ENCODE data around the gene HMG20B. TPM values are rescaled to one million over a fixed set of nuclear protein-coding genes. Genes with fewer than 3 reads are reported as not detected.

The HMG20B gene
- polyA plus RNA-seq, 1 donor from 2014 or later, result 22.6 TPM

DNA sequence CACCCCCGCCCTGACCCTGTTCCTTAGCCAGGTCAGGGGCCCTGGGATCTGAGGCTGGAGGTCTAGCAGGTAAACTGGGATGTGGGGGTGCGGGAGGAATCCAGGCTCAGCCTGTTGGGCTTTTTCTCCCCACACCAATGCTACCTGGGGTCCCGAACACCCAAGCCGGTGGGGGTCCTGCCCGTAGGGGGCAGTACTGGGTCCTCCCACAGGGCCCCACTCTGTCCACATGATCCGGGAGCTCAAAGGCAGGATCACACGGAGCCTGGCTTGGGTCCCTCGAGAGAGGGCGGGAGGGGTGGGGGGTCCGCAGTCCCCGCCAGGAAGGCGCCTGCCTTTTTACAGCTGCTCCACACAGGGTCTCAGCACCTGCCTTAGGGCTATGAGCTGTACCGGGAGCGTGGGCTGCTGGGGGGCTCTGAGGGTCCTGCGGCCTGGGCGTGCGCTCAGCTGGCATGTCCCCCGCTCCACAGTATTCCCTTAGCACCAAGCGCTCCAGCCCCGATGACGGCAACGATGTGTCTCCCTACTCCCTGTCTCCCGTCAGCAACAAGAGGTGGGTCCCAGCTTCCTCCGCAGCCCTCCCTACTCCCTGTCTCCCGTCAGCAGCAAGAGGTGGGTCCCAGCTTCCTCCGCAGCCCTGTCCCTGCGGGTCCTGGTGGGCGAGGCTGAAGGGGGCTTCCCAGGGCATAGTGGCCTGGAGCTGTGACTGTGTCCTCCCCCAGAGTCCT lies 46.1 kb upstream of the HMG20B start:
- Histone ChIP-seq H3K9ac (ENCODE audit: low read length) (no peak overlapping the region), H3K36me3 (ENCODE audit: insufficient read depth, low read length) (peaks cover 4% of the 10 kb centered on the region), H4K20me1 (ENCODE audit: insufficient read depth) (no peaks in the 10 kb centered on the region), H3F3A (ENCODE audit: insufficient read depth, low read length, poor library complexity, severe bottlenecking) (no peaks in the 10 kb centered on the region), H3K79me2 (replicated peaks; ENCODE audit: insufficient read depth, low read length) (no peaks in the 10 kb centered on the region), H3K4me3 (ENCODE audit: low read length) (no peak overlapping the region), H3K27me3 (ENCODE audit: insufficient read depth, low read depth, low read length) (no peaks in the 10 kb centered on the region), H2AFZ (ENCODE audit: low read depth, low read length) (no peak overlapping the region), H3K9me3 (ENCODE audit: low read length) (no peaks in the 10 kb centered on the region), H3K4me2 (ENCODE audit: low read length) (no peak overlapping the region), H3K27ac (ENCODE audit: low read length) (no peak overlapping the region), H3K9me2 (ENCODE audit: insufficient read depth, low read length) (no peaks in the 10 kb centered on the region)
- no peak for TF ChIP-seq POLR2AphosphoS5 (IDR thresholded peaks at IDR 0.05)
- TF ChIP-seq, protein P1, sequence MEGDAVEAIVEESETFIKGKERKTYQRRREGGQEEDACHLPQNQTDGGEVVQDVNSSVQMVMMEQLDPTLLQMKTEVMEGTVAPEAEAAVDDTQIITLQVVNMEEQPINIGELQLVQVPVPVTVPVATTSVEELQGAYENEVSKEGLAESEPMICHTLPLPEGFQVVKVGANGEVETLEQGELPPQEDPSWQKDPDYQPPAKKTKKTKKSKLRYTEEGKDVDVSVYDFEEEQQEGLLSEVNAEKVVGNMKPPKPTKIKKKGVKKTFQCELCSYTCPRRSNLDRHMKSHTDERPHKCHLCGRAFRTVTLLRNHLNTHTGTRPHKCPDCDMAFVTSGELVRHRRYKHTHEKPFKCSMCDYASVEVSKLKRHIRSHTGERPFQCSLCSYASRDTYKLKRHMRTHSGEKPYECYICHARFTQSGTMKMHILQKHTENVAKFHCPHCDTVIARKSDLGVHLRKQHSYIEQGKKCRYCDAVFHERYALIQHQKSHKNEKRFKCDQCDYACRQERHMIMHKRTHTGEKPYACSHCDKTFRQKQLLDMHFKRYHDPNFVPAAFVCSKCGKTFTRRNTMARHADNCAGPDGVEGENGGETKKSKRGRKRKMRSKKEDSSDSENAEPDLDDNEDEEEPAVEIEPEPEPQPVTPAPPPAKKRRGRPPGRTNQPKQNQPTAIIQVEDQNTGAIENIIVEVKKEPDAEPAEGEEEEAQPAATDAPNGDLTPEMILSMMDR (IDR thresholded peaks at IDR 0.05; ENCODE audit: poor library complexity, severe bottlenecking), result no peak
- no peak for TF ChIP-seq MXI1 (conservative IDR thresholded peaks at IDR 0.05; ENCODE audit: poor library complexity, severe bottlenecking)
- no peak for TF ChIP-seq SMC3 (conservative IDR thresholded peaks at IDR 0.05; ENCODE audit: poor library complexity)
- no peak for TF ChIP-seq EZH2 (IDR thresholded peaks at IDR 0.05; ENCODE audit: borderline replicate concordance, insufficient read depth, low read length, poor library complexity, severe bottlenecking)
- TF ChIP-seq TAF1 (IDR thresholded peaks at IDR 0.05; ENCODE audit: low read depth), result no peak
- TF ChIP-seq RAD21 (conservative IDR thresholded peaks at IDR 0.05), result no peak
- no peak for TF ChIP-seq REST (IDR thresholded peaks at IDR 0.05; ENCODE audit: borderline replicate concordance)
- TF ChIP-seq EP300 (conservative IDR thresholded peaks at IDR 0.05; ENCODE audit: poor library complexity, severe bottlenecking), result no peak

- no peak overlapping the region for H2AFZ ChIP-seq (ENCODE audit: low read depth, low read length)
- H3K27me3 ChIP-seq (ENCODE audit: insufficient read depth, low read depth, low read length), result no peaks in the 10 kb centered on the region
- no peak overlapping the region for H3K9ac ChIP-seq (ENCODE audit: low read length)
- no peaks in the 10 kb centered on the region for H3F3A ChIP-seq (ENCODE audit: insufficient read depth, low read length, poor library complexity, severe bottlenecking)
- no peaks in the 10 kb centered on the region for H3K9me2 ChIP-seq (ENCODE audit: insufficient read depth, low read length)
- H3K36me3 ChIP-seq (ENCODE audit: insufficient read depth, low read length), result peaks cover 4% of the 10 kb centered on the region
- no peaks in the 10 kb centered on the region for H3K9me3 ChIP-seq (ENCODE audit: low read length)
- H3K4me3 ChIP-seq (ENCODE audit: low read length), result no peak overlapping the region
- H3K4me2 ChIP-seq (ENCODE audit: low read length), result no peak overlapping the region
- no peak overlapping the region for H3K27ac ChIP-seq (ENCODE audit: low read length)
- TF ChIP-seq, protein P1 (IDR thresholded peaks at IDR 0.05; ENCODE audit: poor library complexity, severe bottlenecking), result no peak
- no peak for TF ChIP-seq SMC3 (conservative IDR thresholded peaks at IDR 0.05; ENCODE audit: poor library complexity)
- TF ChIP-seq EP300 (conservative IDR thresholded peaks at IDR 0.05; ENCODE audit: poor library complexity, severe bottlenecking), result no peak
- no peak for TF ChIP-seq POLR2AphosphoS5 (IDR thresholded peaks at IDR 0.05)
- no peak for TF ChIP-seq TAF1 (IDR thresholded peaks at IDR 0.05; ENCODE audit: low read depth)
- TF ChIP-seq MXI1 (conservative IDR thresholded peaks at IDR 0.05; ENCODE audit: poor library complexity, severe bottlenecking), result no peak
- no peak for TF ChIP-seq REST (IDR thresholded peaks at IDR 0.05; ENCODE audit: borderline replicate concordance)
- no peak for TF ChIP-seq RAD21 (conservative IDR thresholded peaks at IDR 0.05)
- no peak for TF ChIP-seq EZH2 (IDR thresholded peaks at IDR 0.05; ENCODE audit: borderline replicate concordance, insufficient read depth, low read length, poor library complexity, severe bottlenecking)
- no peaks in the 10 kb centered on the region for H4K20me1 ChIP-seq (ENCODE audit: insufficient read depth)
- H3K79me2 ChIP-seq (replicated peaks; ENCODE audit: insufficient read depth, low read length), result no peaks in the 10 kb centered on the region
Observed at GRCh38 chr19:3527238-3527910, 45.4 kb upstream of the HMG20B start.
